GM21447 (cell line): ENCODE results near the gene LRRC56.
"Not testable (repeated sequence)": the region's sequence is repeated elsewhere in the genome, so short reads cannot be mapped to it uniquely, and the experiment has no call there.

Source experiments
- ATAC-seq: cut with Tn5 transposase; IDR thresholded peaks from one replicate; pipeline ENCODE4 v1.9.1; 2021; ENCODE audit not compliant: unreplicated experiment

LRRC56 gene

DNA sequence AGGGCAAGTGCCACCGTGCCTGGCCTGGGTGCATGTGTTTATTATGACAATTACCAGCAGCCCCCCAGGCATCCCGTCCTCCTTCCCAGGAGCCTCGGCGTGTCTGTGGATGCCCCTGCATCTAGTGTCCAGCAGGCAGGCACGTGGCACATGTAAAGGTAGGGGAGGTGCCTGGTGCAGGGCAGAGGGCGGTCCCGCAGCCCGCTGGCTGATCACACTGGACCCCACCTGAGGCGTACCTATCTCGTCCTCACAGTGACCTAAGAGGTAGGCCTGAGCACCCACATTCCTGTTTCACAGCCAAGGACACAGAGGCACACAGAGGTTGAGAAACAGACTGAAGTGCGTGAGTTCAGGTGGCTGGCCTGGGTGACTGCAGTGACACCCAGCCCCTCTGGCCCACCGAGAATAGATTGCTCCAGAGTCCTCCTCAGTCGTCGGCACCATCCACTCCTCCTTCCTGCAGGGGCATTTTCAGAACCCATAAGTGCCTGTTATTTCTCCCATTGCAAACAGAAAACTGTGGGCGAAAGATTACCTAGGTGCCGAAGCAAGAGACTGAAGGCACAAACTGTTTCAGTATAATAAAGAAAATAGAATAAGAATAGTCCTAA, 35.9 kb downstream of the LRRC56 start:
- no peak for ATAC-seq

DNA sequence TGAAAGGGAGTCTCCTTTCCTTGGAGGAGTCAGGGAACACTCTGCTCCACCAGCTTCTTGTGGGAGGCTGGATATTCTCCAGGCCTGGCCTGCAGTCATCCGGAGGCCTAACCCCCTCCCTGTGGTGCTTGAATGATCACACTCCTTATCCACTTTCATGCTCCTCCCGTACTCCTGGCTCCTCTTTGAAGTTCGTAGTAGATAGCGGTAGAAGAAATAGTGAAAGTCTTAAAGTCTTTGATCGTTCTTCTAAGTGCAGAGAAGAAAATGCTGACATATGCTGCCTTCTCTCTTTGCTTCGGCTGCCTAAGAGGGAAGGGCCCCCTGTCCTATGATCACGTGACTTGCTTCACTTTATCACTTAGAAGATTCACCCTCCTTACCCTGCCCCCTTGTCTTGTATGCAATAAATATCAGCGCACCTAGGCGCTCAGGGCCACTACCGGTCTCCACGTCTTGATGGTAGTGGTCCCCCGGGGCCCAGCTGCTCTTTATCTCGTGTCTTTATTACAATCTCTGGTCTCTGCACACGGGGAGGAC, 36.8 kb downstream of the LRRC56 start:
- not testable (repeated sequence) for ATAC-seq

DNA sequence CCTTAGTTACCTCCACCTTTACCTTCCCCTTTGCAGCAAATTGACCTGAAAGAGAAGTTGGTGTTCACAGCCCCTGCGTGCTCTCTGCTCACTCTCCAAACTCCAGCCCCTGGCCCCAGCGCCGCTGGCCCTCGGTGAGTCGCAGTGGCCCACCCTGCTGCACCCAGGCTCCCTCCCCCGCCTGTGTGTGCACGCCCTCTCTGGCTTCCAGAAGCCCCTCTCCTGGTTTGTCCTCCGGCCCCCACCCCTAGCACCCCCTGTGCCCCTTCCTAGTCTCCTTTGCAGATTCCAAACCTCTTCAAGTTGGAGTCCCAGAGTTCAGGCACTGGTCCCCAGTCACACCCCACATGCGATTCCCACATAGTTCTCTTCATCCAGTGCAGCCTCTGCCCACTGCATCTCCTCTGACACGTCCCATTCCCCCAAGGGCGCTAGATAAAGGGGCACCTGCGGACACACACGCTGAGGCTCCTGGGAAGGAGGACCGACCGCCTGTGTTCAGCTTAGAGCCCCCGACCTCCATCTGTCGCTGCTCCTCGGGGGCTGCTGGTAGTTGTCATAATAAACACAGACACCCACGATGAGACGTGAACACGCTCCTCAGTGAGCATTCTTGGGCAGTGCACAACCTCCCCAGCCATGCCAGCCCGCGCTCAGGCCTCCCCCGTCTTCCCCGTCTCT, 37.4 kb downstream of the LRRC56 start:
- ATAC-seq = no peak

DNA sequence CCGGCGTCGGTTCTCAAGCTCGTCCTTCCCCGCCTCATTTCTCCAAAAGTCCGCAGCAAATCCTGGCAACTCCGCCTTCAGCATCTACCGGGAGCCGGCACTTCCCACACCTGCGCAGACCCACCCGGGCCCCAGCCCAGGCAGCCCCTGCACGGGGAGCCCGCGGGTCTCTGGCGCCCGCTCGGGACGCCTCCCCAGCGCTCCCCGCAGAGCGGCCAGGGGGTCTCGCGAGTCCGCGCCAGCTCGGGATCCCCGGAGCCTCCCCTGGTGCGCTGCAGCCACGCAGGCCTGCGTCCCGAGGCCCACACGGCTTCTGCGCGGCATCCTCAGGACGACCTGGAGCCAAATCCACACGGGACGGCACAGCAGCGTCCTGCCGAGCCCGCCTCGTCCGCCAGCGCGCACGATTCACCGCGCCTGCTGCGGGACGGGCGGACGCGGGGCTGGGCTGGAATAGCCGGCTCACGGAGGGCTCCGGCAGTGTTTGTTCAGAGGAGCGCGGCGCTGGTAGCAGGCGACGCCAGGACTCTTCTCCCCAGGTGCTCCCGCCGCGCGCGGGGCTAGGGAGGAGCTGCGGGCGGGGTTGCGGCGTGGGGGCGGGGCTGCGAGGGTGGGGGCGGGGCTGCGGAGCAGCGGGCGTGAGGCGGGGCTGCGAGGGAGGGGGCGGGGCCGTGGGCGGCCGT, 38.1 kb downstream of the LRRC56 start:
- no peak for ATAC-seq

DNA sequence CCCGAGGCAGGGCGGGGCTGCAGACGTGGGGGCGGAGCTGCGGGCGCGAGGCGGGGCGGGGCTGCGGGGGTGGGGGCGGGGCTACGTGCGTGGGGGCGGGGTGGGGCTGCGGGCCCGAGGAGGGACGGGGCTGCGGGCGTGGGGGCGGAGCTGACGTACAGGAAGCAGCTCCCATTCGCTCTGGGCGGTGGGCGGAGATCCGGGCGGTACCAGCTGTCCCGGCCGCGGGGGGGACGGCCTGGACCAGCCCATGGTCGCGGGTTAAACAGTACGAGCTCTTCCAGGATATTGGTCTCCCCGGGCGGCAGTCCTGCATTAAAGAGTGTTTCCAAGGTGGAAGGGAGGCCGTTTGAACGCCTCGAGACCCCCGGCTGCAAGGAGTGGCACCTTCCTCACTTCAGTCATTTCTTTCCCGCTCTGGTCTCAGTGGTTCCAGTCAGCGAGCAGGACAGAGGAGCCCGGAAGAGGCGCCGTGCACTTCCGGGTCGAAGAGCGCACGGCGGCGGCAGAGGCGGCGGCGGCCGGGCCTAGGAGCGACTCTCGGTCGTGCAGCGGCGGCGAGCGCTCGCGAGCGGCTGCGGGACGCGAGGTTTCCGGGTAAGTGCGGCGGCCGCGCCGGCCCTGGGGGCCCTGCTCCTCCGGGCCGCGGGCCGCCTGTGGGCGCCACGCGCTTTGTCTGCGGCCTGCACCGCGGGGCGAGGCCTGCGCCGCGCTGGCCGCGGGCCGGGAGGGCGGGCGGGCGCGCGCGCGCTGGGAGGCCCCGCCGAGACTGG, 38.9 kb downstream of the LRRC56 start, which contains the start of gene PHRF1:
PHRF1 (plus strand) TSS at position 475 of the 773 bp plus-strand sequence. CDS start 5,043 bp downstream, outside the sequence.
- peak; percentile 83 for ATAC-seq

DNA sequence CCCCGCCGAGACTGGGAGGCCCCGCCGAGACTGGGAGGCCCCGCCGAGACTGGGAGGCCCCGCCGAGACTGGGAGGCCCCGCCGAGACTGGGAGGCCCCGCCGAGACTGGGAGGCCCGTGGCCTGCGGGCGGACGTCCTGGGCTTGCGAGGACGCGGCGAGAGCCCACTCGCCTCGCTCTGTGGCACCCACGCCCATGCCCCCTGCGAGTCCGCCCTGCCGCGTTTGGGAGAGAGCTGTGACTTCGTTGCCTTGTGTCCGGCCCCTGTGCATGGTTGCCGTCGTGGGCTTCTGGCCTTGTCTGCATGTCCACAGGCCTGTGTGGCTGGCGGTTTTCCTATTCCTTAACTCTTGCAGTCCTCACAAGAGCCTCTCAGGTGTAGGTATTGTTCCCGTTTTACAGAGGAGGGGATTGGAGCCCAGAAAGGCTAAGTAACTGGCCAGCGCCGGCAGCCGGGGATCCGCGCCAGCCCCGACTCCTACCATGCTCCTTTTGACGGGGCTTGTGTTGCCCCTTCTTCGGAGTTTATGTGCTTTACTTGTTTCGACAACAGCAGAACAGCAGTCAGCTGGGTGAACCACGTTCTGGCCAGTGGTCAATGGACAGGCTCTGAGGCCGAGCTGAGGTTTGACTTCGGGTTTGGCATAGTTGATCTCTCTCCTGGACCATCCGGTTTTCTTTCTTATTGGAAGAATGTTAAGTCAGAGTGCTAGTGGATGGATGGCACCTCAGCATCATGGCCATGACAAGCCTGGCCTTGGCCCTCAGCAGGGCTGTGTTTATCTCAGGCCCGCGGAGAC, 39.7 kb downstream of the LRRC56 start:
- no peak for ATAC-seq

DNA sequence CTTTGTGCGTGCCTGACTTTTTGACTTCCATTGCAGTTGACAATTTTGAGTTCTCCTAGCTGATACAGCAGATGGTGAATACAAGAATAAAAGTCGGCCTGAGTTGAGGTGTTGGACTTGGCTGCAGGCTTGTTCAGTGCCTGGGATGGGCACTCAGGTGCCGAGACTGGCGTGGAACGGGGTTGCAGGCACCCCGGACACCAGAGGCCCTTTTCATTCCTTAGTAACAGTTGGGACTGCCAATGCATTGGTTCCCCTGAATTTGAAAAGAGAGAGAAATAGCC, 40.2 kb downstream of the LRRC56 start:
- no peak for ATAC-seq

DNA sequence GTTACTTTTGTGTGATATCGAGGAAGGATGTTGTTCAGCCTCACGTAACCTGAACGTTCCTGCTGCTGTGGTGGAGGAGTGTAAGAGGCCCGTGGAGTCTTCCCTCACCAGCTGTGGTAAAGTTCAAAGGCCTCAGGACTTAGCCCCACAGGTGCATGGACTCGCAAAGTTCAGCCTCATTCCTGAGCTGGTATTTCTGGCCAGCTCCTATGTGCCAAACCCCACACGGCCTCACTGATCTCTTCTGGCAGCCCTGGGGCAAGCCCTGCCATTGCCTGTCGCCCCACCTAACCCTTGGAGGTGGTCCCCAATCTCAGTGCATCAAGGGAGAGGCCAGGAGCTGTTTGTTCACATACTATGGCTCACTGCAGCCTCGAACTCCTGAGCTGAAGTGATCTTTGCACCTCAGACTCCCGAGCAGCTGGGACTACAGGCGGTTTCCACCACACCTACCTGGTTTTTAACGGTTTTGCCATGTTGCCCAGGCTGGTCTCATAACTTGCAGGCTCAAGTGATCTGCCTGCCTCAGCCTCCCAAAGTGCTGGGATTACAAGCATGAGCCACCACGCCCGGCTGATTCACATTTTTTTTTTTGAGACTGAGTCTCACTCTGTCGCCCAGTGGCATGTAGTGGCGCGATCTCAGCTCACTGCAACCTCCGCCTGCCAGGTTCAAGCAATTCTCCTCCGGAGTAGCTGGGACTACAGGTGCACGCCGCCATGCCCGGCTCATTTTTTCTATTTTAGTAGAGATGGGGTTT, 41.1 kb downstream of the LRRC56 start:
- no peak for ATAC-seq

DNA sequence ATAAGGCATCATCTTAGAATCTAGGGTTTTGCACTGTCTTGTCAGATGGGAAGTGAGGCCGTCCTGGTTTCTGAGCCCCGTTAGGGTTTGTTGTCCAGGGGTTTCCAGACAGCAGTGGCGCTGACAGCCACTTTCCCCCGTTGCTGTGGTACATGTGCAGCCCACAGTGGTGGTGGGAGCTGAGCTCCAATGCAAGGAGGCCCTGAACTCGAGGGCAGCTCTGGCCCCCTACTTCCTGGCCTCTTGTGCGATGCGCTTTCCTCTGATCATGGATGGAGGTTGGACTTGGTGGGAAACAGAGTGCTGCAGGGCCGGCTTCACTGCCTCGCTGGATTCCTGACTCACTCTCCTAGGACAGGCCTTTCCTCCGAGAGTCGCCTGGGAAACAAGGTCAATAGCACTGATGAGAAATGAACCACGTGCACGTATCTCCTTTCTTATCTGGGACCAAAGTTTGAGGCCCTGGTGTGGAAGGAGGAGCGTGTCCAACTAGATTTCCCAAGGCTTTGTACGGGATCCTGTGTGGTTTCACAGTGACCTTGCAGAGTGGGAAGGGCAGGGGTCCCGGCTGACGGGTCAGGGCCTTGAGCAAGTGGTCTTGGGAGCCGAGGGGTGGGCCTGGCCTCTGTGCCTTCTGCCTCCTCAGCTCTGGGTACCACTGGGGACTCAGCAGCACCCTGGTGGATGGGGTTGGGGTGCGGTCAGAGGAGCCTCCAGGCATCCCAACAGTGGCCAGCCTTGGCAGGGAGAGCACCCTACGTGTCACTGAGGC, 42.7 kb downstream of the LRRC56 start:
- no peak for ATAC-seq

DNA sequence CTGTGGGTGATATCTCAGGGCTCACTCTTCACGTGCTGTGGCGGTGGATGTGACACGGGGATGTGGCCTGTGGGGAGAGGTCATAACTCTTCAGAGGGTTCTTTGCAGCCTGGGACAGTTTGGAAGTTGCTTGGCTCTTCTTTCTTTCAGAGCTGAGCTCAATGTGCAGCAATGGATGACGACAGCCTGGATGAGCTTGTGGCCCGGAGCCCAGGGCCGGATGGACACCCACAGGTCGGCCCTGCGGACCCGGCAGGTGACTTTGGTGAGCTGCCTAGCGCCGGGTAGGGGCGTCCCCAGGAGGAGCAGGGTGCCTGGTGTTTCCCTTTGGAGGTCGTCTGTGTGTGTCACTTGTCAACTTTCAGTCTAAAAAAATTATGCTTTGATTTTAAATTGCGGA, 44.0 kb downstream of the LRRC56 start:
- ATAC-seq = no peak

DNA sequence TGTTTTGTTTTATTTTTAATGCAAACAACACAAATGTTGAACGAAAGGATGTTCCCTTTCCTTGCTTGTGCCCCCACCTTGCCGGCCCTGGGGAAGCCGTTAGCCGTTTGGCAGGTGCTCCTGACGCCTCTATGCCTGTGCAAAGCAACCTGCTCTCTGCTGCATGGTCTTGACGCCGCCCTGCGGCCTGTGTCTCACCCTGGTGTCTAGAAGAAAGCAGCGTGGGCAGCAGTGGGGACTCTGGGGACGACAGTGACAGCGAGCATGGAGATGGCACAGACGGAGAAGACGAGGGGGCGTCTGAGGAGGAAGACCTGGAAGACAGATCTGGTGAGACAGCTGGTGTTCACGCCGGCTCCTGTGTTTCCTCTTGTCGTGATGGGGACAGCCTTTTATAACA, 44.4 kb downstream of the LRRC56 start:
- ATAC-seq = no peak

DNA sequence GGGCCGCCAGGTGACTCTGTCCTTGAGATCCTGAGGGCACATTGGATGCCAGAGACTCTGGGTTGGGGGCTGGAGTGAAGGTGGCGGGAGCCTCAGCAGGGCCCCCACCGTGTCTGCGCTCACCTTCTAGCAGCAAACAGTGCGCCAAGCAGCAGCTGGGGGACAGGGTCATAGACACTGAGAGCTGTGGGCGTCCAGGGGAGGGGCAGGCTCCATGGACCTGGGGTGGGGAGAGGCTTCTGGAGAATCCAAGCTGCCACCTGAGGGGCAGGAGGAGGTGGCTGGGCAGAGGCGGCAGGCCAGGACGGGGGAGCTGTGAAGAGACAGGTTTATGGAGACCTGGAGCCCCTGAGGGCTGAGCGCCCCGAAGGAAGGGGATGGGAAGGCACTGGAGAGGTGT, 47.0 kb downstream of the LRRC56 start:
- ATAC-seq = no peak

DNA sequence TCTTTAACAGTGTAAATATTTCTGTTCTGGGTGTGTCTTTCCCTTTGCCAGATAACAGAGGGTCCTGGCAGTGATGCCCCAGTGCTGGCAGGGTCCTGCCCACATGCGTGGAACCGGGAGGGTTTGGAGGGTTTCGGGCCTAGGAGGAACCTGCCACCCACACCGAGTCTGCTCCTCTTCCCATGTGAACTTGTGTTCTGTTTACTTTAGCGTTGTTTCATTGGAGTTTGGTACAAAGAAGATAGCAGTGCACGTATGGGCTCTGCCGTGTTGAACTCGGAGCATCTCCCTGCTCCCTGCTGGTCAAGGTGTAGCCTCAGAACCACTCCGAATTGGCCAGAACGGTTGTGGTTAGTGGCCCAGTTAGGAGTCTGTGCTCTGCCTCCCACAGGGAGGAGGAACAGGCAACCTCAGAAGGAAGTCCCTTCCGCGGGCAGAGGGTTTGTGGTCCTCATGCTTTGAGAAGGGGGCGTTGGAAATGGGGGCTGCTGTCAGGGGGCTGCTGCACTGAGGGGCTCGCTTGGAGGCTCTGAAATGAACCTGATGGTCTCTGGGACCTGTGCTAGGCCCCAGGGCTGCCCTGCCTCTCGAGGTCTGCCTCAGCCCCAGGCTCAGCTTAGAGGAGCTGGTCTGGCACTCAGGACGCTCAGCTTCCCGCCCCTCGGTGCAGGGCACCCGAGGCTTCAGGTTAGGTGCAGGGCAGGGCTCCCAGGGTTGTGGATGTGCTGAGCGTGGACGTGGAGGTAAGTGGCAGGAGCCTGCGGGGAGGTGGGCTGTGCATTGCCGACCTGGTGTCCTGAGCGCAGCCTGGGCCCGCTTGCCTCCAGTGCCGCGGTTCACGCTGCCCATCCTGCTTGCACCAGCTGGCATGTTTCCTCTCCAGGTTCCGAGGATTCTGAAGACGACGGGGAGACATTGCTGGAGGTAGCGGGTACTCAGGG, 49.3 kb downstream of the LRRC56 start:
- ATAC-seq = no peak

DNA sequence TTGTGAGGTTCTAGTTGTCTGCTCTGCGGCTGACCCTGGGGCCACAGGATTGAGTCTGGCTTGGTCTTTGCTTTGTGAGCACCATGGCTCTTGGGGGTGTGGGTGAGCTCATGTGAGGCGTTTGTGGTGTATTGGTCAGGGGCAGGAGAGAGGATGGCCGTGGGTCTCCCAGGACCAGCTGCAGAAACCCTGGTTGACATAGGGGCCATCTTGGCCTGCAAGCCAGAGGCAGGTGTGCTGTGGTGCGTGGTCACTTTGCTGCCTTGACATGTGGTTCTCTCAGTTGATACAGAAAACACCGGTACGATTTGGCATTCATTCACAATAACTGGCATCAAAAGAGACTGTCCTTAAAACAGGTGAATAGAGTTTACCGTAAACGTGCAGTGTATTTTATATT, 50.2 kb downstream of the LRRC56 start:
- ATAC-seq = no peak

DNA sequence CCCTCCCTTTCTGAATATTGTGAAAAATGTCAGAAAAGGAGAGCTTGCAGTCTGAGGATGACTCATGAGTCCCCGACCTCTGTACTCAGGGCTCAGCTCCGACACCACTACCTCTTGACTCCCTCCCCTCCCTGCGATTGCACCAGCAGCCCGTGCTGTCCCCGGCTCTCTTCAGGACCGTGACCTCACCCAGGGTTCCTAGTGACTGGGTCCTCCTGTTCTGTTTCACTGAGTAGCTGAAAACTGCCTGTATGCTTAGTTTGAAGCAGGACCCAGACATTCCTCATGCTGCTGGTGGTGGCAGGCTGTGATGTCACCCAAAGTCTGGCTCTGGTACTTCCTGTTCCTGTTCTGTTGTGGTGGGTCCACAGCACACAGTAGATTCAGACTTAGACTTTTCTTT, 50.7 kb downstream of the LRRC56 start:
- no peak for ATAC-seq

DNA sequence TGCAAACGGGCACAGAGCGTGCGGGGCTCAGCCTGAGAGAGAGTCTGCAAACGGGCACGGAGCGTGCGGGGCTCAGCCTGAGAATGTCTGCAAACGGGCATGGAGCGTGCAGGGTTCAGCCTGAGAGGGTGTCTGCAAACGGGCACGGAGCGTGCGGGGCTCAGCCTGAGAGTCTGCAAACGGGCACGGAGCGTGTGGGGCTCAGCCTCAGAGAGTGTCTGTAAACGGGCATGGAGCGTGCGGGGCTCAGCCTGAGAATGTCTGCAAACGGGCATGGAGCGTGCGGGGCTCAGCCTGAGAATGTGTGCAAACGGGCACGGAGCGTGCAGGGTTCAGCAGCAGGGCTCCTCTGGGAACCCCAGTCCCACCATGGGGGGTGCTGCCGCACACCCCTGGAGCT, 52.5 kb downstream of the LRRC56 start:
- no peak for ATAC-seq

DNA sequence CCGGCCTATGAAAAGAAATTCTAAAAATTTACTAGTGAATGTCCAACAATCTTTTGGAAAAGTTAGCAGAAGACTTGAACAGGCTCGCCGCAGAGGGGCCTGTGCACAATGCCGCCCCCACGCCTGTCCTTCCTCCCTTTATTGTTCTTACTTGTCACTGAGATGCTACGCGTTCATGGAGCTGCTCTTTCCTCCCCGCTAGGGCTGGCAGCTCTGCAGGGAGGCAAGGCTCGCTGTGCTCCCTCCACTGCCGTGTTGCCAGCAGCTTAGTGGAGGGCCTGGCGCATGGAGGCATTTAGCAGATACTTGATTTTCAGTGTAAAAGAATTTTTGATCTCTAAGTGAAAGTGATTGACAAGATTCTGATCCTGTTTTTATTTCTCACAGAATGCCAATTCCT, 53.7 kb downstream of the LRRC56 start:
- no peak for ATAC-seq

DNA sequence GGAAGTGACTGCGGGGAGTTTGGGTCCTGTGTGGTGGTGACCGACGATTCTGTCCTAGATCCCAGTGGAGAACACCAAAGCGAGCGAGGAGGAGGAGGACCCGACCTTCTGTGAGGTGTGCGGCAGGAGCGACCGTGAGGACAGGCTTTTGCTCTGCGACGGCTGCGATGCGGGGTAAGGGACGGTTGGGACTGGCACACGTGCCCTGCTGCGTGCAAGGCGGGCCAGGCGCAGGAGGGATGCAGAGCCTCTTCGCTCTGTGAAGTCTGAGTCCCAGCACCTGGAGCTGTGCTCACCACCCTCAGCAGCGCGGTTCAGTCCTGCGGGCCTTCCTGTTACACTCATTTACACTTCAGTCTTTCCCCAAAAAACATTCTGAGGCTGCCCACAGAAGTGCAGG, 55.2 kb downstream of the LRRC56 start:
- no peak for ATAC-seq
